H54 (cell line): Measurements from ENCODE around the gene CCDC167.

ENCODE experiments used
- DNase-seq: peaks from one replicate; pipeline ENCODE4 v3.0.0; 2011; ENCODE audit warnings: low spot score, mixed read lengths; ENCODE audit not compliant: insufficient read length
- FAIRE-seq: peaks from 3 replicates; lab custom pipeline; 2011; peaks lifted over from hg19 to GRCh38; lab: Jason Lieb, UNC
- POLR2A ChIP-seq: IDR thresholded peaks from 2 replicates; pipeline ENCODE4 v1.6.1; 2011; ENCODE audit warnings: low read depth, mild to moderate bottlenecking, low read length

CCDC167 gene

GRCh38 chr6:37499433-37500293, at the start of gene CCDC167:
Gene CCDC167, minus strand, starts transcription at chr6:37499893. Its CDS starts 30 bp downstream, at chr6:37499863.
- peak; percentile 96 for DNase-seq
- peak; percentile 69 for TF ChIP-seq POLR2A
- FAIRE-seq: peak; percentile 93

DNA sequence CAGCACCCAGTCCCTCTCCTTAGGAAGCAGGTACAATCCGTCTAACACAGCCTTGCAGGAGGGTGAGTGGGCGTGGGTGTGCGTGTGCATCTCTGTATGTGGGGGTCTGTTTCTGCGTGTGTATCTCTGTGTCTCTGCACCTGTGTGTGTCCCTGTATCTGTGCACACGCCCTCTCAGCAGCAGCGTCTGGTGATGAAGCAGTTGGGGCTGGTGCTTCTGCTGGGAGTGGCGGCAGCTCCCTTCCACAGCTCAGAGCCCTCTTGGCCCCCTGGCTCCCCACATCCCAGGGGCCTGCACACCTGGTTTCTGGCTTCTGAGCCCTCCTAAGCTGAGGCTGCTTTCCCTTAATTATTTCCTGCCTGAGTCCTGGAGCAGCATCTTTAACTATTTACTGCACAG, 49.5 kb upstream of the CCDC167 start:
- DNase-seq (no peak), FAIRE-seq (no peak)
- TF ChIP-seq POLR2A: no peak

DNA sequence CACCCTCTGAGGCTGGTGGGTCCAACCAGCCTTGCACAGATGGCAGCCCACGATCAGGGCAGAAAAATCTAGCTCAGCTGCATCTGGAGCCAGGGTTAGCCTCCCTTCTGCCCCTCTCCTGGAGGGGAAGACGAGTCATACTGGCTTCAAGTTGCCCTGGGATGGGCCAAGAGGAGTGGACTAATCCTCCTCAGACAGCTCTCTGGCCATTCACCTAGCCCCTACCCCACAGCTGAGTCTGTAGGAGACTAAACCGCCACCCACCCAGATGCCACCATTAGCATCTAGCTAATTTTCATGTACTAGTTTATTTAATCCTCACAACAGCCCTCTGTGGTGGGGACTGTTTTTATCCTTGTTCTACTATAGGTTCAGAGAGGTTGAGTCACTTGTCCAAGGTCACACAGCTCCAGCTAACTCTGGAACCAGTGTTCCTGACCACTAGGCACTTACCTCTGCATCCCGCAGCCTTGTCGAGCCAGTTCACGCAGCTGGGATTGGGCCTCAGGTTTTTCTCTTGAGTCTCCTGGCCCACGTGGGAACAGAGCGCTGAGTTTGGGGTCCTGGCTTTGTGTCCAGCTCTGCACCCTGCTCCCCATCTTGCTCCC, 48.5 kb upstream of the CCDC167 start:
- DNase-seq: no peak
- no peak for TF ChIP-seq POLR2A
- FAIRE-seq: no peak

- DNase-seq (no peak), FAIRE-seq (no peak)
Measured at GRCh38 chr6:37547564-37548061, 47.9 kb upstream of the CCDC167 start.

GRCh38 chr6:37546141-37546871, 46.6 kb upstream of the CCDC167 start:
- no peak for TF ChIP-seq POLR2A
- DNase-seq (no peak), FAIRE-seq (no peak)

More at GRCh38 chr6:37547564-37548061, 47.9 kb upstream of the CCDC167 start:
- no peak for TF ChIP-seq POLR2A

GRCh38 chr6:37544530-37544929, 44.8 kb upstream of the CCDC167 start:
- TF ChIP-seq POLR2A: no peak
- DNase-seq: no peak
- FAIRE-seq: no peak

DNA sequence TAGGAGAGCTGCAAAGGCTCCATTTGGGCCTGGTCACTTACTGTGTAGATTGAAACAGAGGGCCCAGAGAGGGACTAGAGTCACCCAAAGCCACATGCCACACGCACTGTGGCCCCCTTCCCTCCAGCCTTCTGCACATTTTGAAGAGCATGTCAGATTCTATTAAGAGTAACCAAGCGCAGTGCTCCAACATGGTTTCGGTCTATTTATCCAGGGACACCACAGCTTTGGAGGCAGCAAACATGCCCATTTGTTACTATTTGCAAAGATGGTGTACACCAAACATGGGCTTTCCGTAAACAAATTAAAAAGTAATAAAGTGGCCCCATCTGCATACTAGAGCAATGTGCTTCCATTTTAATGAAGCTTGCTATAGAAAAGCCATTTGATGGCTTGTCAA, 43.7 kb upstream of the CCDC167 start:
- DNase-seq (no peak), FAIRE-seq (no peak)
- no peak for TF ChIP-seq POLR2A

DNA sequence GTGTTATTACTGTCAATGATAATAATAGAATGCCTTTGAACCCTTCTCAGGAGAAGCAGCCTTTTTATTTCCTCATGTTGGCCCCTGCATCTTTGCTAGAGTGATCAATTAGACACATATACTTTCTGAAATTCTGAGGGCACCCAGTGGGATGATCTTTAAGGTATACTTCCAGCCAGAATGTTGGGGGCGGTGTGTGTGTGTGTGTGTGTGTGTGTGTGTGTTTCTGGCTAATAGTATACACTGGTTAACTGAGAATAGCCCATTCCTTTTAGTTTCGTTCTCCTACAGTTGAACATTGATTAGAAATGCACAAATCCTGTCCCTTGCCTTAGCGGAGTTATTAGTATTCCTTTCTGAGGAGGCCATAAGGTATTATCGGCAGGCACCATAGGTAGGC, 41.7 kb upstream of the CCDC167 start:
- DNase-seq: no peak
- no peak for FAIRE-seq
- no peak for TF ChIP-seq POLR2A

DNA sequence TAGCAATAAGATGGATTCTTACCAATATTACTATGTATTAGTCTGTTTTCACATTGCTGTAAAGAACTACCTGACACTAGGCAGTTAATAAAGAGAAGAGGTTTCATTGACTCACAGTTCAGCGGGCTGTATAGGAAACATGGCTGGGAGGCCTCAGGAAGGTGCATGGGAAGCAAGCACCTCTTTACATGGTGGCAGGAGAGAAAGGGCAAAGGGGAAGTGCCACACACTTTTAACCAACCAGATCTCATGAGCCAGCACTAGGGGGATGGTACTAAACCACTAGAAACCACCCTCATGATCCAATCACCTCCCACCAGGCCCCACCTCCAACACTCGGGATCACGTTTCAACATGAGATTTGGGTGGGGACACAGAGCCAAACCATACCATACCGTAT, 40.7 kb upstream of the CCDC167 start:
- DNase-seq (no peak), FAIRE-seq (no peak)
- no peak for TF ChIP-seq POLR2A

DNA sequence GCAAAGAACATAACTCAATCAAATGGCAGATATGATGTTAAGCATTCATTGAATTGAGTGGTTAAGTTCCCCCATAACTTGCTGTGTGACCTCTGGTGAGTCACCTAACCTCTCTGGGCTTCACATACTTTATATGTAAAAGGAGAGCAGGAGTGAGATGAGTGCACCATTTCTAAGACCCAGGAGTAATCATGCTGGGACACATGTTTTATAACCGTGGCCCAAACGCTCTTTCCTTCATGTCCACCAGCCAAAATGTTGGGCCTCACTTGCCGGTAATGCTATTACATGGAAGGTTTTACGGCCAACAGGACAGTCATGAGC, 40.3 kb upstream of the CCDC167 start:
- TF ChIP-seq POLR2A: no peak
- FAIRE-seq: no peak
- no peak for DNase-seq

GRCh38 chr6:37539171-37540028, 39.7 kb upstream of the CCDC167 start:
- FAIRE-seq (no peak), DNase-seq (no peak)

GRCh38 chr6:37538107-37538506, 38.4 kb upstream of the CCDC167 start:
- DNase-seq (peak; percentile 45), FAIRE-seq (no peak)
- no peak for TF ChIP-seq POLR2A

More at GRCh38 chr6:37539171-37540028, 39.7 kb upstream of the CCDC167 start:
- TF ChIP-seq POLR2A: no peak

DNA sequence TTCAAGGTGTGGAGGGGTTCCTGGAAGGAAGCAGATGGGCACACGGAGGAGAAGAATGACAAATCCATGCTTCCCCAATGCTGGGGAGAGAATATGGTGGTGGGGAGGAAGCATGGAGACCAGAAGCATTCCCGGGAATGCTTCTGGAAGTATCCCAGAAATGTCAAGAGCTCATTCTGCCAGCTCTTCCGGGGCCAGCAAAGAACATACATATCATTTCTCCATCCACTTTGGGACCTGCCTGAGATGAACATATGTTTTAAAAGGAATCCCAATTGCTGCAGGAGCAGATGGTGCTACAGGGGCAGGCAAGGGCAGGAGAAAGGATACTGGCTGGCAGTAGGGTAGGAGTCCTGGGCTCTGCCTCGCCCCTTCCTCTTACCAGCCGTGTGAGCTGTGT, 37.9 kb upstream of the CCDC167 start:
- TF ChIP-seq POLR2A: no peak

More for the DNA sequence above, 37.9 kb upstream of the CCDC167 start:
- DNase-seq (no peak), FAIRE-seq (no peak)
